GM12878 (cell line): ENCODE results near the gene SH3BP1. TPM values are rescaled to one million over a fixed set of nuclear protein-coding genes. Genes with fewer than 3 reads are reported as not detected.

Experiments
- BHLHE40 ChIP-seq, 2 experiments: fragments of 450-650 bp in 1 of 2; IDR thresholded peaks; 2 replicates each; pipeline ENCODE4 v1.6.1; 2011 to 2017; ENCODE audit warnings: low read depth in 2 of 2, borderline replicate concordance in 1 of 2, improper control_type of control experiment in 1 of 2, low read length in 1 of 2, mild to moderate bottlenecking in 1 of 2
- CBFB ChIP-seq: IDR thresholded peaks from 2 replicates; pipeline ENCODE4 v1.6.1; 2016; ENCODE audit warnings: antibody characterized with exemption, low read depth
- CHD2 ChIP-seq: IDR thresholded peaks from 2 replicates; pipeline ENCODE4 v1.6.1; 2011; ENCODE audit warnings: low read depth, low read length, improper control_type of control experiment, borderline replicate concordance
- CHD4 ChIP-seq: fragments of 200-600 bp; sonication (generic); IDR thresholded peaks from 2 replicates; pipeline ENCODE4 v1.6.1; 2016; ENCODE audit warnings: mild to moderate bottlenecking
- EED ChIP-seq: sonication (generic); IDR thresholded peaks from 2 replicates; pipeline ENCODE4 v1.6.1; 2016; ENCODE audit warnings: antibody characterized with exemption, low read depth
- EP300 ChIP-seq, 2 experiments: fragments of 150-350 bp in 1 of 2; IDR thresholded peaks; 2 replicates each; pipeline ENCODE4 v1.6.1; 2011 to 2012; ENCODE audit warnings: low read depth in 2 of 2, low read length in 2 of 2, borderline replicate concordance in 1 of 2, improper control_type of control experiment in 1 of 2, inconsistent platforms in 1 of 2; ENCODE audit not compliant: control insufficient read depth in 1 of 2
- FOXK2 ChIP-seq: fragments of 450-650 bp; IDR thresholded peaks from 2 replicates; pipeline ENCODE4 v1.6.1; 2017; ENCODE audit warnings: mild to moderate bottlenecking, moderate library complexity
- GABPA ChIP-seq: IDR thresholded peaks from 2 replicates; pipeline ENCODE4 v1.6.1; 2014; ENCODE audit warnings: antibody characterized with exemption, low read depth, mild to moderate bottlenecking, inconsistent platforms
- KDM1A ChIP-seq: fragments of 200-600 bp; sonication (generic); IDR thresholded peaks from 2 replicates; pipeline ENCODE4 v1.6.1; 2016; ENCODE audit warnings: borderline replicate concordance
- NRF1 ChIP-seq: conservative IDR thresholded peaks from 2 replicates; pipeline ENCODE4 v1.6.1; 2011; ENCODE audit warnings: mild to moderate bottlenecking, low read depth, low read length, improper control_type of control experiment
- PAX8 ChIP-seq: fragments of 450-650 bp; IDR thresholded peaks from 2 replicates; pipeline ENCODE4 v1.6.1; 2017; ENCODE audit warnings: mild to moderate bottlenecking, moderate library complexity
- RAD21 ChIP-seq: IDR thresholded peaks from 2 replicates; pipeline ENCODE4 v1.6.1; 2011; ENCODE audit warnings: mild to moderate bottlenecking, low read depth, low read length, moderate library complexity; ENCODE audit not compliant: insufficient read depth
- RB1 ChIP-seq: fragments of 450-650 bp; formaldehyde crosslinking; IDR thresholded peaks from 2 replicates; pipeline ENCODE4 v1.6.1; 2017; ENCODE audit warnings: mild to moderate bottlenecking, borderline replicate concordance
- RUNX3 ChIP-seq: IDR thresholded peaks from 2 replicates; pipeline ENCODE4 v1.6.1; 2012; ENCODE audit warnings: low read length, inconsistent platforms
- SIN3A ChIP-seq: IDR thresholded peaks from 2 replicates; pipeline ENCODE4 v1.6.1; 2012; ENCODE audit warnings: low read depth, low read length, improper control_type of control experiment
- SMAD1 ChIP-seq: fragments of 450-650 bp; IDR thresholded peaks from 2 replicates; pipeline ENCODE4 v1.6.1; 2018; ENCODE audit warnings: mild to moderate bottlenecking, low read depth; ENCODE audit not compliant: partially characterized antibody
- SMC3 ChIP-seq: IDR thresholded peaks from 2 replicates; pipeline ENCODE4 v1.6.1; 2011; ENCODE audit warnings: low read length, improper control_type of control experiment, borderline replicate concordance
- SP1 ChIP-seq: IDR thresholded peaks from one replicate; pipeline ENCODE4 v1.6.1; 2011; ENCODE audit warnings: low read depth, low read length
- ZNF207 ChIP-seq: fragments of 450-650 bp; IDR thresholded peaks from 2 replicates; pipeline ENCODE4 v1.6.1; 2014; ENCODE audit warnings: antibody characterized with exemption, mild to moderate bottlenecking, borderline replicate concordance
- polyA plus RNA-seq, 11 experiments: library from polyadenylated mRNA; depleted of rRNA in 4 of 11; unstranded in 6 of 11; stranded (reverse) in 5 of 11; fragments of >200 nt; fragmentation: Nextera tagmentation in 4 of 11; fragmentation: Illumina TruSeq in 1 of 11; extraction: Ambion mirVana in 4 of 11; extraction: Trizol in 1 of 11; gene quantifications; 1 replicate in 1 of 11; 2 replicates in 10 of 11; pipeline versions ENCODE4 v1.2.1 to v1.2.3, GENCODE V29; 2011 to 2016; ENCODE audit warnings: inconsistent platforms in 2 of 11, missing spikeins in 2 of 11, low read depth in 1 of 11
- total RNA-seq, 4 experiments: library from RNA; depleted of rRNA in 3 of 4; stranded (reverse); fragments of >200 nt in 3 of 4; fragmentation: Illumina TruSeq in 1 of 4; extraction: Trizol in 1 of 4; gene quantifications; 2 replicates each; pipeline versions ENCODE4 v1.2.1 to v1.2.3, GENCODE V29; 2013 to 2021
- TF ChIP-seq, protein P1 (sequence below): IDR thresholded peaks from 2 replicates; pipeline ENCODE4 v1.6.1; 2011; ENCODE audit warnings: borderline replicate concordance, low read depth, mild to moderate bottlenecking, moderate library complexity, low read length; ENCODE audit not compliant: insufficient read depth, poor library complexity, severe bottlenecking
- TF ChIP-seq, protein P2 (sequence below), 3 experiments: IDR thresholded peaks in 2 of 3; conservative IDR thresholded peaks in 1 of 3; 2 replicates each; pipeline ENCODE4 v1.5.1; 2011; ENCODE audit warnings: low read depth in 3 of 3, low read length in 3 of 3, mild to moderate bottlenecking in 3 of 3, control low read depth in 2 of 3, moderate library complexity in 2 of 3, inconsistent platforms in 1 of 3, mixed read lengths in 1 of 3; ENCODE audit not compliant: control insufficient read depth in 2 of 3, insufficient read depth in 1 of 3; ENCODE audit errors: extremely low read depth in 1 of 3
- TF ChIP-seq, protein P3 (sequence below): fragments of 450-650 bp; IDR thresholded peaks from 2 replicates; pipeline ENCODE4 v1.6.1; 2017; ENCODE audit warnings: antibody characterized with exemption, mild to moderate bottlenecking, moderate library complexity

The SH3BP1 gene
- total and polyA plus RNA-seq, 10 of the 15 experiments (the other 5 are each of a cell fraction or from before 2014, with no cell fraction given): 0.29 to 70.5 (median 22.5) TPM

DNA sequence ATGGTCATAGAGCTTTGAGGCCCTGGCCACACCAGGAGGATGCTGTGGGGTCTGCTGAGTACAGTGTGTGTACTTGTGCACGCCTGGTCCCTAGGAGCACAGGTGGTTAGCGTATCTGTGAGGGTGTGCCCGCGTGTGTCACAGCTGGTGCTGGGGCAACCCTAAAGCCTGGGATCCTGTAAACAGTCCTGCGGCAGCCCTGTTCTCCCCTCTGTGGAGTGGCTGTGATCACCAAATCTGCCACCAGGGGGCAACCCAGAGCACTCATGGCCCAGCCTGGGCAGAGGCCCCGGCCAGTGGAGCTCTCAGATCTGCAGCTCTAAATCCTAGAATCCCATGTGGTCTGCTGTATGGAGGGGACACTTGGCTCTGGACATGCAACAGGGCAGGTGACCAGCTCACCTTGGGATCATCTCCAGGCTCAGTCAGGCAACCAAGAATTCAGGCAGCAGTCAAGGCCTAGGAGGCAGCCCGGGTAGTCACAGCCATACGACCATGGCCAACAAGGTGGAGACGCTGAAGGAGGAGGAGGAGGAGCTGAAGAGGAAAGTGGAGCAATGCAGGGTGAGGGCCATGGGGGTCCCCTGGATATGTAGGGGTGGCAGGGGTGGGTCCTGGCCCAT, 3.9 kb downstream of the SH3BP1 start (continued):
- no peak for TF ChIP-seq EP300 (IDR thresholded peaks at IDR 0.05; ENCODE audit: borderline replicate concordance in 1 of 2, control insufficient read depth in 1 of 2, low read depth in 2 of 2, low read length in 2 of 2)
- peak; percentile 85 for TF ChIP-seq SMC3
- 0 out of 2 replicates have a peak, but pooled peaks have one; percentile 44 for TF ChIP-seq ZNF207
- 0 out of 2 replicates have a peak, but pooled peaks have one; percentile 11 for TF ChIP-seq CHD2
- peak; percentile 27 for TF ChIP-seq SMAD1
- TF ChIP-seq CBFB: no peak
- TF ChIP-seq NRF1: no peak
- TF ChIP-seq KDM1A: no peak
- no peak for TF ChIP-seq EED
- TF ChIP-seq RAD21: peak; percentile 62
- TF ChIP-seq SP1: no peak
- TF ChIP-seq, protein P1, sequence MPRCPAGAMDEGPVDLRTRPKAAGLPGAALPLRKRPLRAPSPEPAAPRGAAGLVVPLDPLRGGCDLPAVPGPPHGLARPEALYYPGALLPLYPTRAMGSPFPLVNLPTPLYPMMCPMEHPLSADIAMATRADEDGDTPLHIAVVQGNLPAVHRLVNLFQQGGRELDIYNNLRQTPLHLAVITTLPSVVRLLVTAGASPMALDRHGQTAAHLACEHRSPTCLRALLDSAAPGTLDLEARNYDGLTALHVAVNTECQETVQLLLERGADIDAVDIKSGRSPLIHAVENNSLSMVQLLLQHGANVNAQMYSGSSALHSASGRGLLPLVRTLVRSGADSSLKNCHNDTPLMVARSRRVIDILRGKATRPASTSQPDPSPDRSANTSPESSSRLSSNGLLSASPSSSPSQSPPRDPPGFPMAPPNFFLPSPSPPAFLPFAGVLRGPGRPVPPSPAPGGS: no peak
- TF ChIP-seq, protein P2, sequence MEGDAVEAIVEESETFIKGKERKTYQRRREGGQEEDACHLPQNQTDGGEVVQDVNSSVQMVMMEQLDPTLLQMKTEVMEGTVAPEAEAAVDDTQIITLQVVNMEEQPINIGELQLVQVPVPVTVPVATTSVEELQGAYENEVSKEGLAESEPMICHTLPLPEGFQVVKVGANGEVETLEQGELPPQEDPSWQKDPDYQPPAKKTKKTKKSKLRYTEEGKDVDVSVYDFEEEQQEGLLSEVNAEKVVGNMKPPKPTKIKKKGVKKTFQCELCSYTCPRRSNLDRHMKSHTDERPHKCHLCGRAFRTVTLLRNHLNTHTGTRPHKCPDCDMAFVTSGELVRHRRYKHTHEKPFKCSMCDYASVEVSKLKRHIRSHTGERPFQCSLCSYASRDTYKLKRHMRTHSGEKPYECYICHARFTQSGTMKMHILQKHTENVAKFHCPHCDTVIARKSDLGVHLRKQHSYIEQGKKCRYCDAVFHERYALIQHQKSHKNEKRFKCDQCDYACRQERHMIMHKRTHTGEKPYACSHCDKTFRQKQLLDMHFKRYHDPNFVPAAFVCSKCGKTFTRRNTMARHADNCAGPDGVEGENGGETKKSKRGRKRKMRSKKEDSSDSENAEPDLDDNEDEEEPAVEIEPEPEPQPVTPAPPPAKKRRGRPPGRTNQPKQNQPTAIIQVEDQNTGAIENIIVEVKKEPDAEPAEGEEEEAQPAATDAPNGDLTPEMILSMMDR (IDR thresholded peaks at IDR 0.05 in 2 of 3, conservative IDR thresholded peaks at IDR 0.05 in 1 of 3; ENCODE audit: control insufficient read depth in 2 of 3, extremely low read depth in 1 of 3, insufficient read depth in 1 of 3, low read depth in 3 of 3, low read length in 3 of 3): peak; percentile 86 to 92 (median 89)
- TF ChIP-seq BHLHE40 (IDR thresholded peaks at IDR 0.05; ENCODE audit: borderline replicate concordance in 1 of 2, low read depth in 2 of 2, low read length in 1 of 2): 0 out of 4 replicates have a peak, but pooled peaks of 1 of the 2 experiments have one; percentile 43
- 0 out of 2 replicates have a peak, but pooled peaks have one; percentile 60 for TF ChIP-seq SIN3A
- TF ChIP-seq, protein P3, sequence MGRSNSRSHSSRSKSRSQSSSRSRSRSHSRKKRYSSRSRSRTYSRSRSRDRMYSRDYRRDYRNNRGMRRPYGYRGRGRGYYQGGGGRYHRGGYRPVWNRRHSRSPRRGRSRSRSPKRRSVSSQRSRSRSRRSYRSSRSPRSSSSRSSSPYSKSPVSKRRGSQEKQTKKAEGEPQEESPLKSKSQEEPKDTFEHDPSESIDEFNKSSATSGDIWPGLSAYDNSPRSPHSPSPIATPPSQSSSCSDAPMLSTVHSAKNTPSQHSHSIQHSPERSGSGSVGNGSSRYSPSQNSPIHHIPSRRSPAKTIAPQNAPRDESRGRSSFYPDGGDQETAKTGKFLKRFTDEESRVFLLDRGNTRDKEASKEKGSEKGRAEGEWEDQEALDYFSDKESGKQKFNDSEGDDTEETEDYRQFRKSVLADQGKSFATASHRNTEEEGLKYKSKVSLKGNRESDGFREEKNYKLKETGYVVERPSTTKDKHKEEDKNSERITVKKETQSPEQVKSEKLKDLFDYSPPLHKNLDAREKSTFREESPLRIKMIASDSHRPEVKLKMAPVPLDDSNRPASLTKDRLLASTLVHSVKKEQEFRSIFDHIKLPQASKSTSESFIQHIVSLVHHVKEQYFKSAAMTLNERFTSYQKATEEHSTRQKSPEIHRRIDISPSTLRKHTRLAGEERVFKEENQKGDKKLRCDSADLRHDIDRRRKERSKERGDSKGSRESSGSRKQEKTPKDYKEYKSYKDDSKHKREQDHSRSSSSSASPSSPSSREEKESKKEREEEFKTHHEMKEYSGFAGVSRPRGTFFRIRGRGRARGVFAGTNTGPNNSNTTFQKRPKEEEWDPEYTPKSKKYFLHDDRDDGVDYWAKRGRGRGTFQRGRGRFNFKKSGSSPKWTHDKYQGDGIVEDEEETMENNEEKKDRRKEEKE: no peak
- no peak for TF ChIP-seq PAX8
- TF ChIP-seq GABPA: no peak
- TF ChIP-seq FOXK2: no peak
- TF ChIP-seq CHD4: no peak
- no peak for TF ChIP-seq RUNX3
- no peak for TF ChIP-seq RB1
